Neuronal stem cell (in vitro differentiated cells): Measurements from ENCODE around the gene FIBIN.
"Not testable (repeated sequence)": the region's sequence is repeated elsewhere in the genome, so short reads cannot be mapped to it uniquely, and the experiment has no call there.

Source experiments
- DNase-seq: peaks from one replicate; pipeline ENCODE4 v3.0.0-alpha.2; 2013; ENCODE audit warnings: low spot score
- H2AFZ ChIP-seq: one replicate; pipeline ENCODE4 v1.6.1; 2013; ENCODE audit warnings: mild to moderate bottlenecking, low read length, inconsistent platforms
- H2AK5ac ChIP-seq: 2 replicates; pipeline ENCODE4 v1.6.1; 2013; ENCODE audit warnings: low read depth, mild to moderate bottlenecking, inconsistent platforms, low read length, moderate library complexity, mixed read lengths
- H2BK120ac ChIP-seq: 2 replicates; pipeline ENCODE4 v1.6.1; 2013; ENCODE audit warnings: low read depth, mild to moderate bottlenecking, inconsistent platforms, low read length, moderate library complexity, mixed read lengths
- H2BK12ac ChIP-seq: one replicate; pipeline ENCODE4 v1.6.1; 2013; ENCODE audit warnings: low read length, inconsistent platforms
- H2BK15ac ChIP-seq: 2 replicates; pipeline ENCODE4 v1.6.1; 2013; ENCODE audit warnings: mild to moderate bottlenecking, low read length, inconsistent platforms, mixed read lengths
- H2BK5ac ChIP-seq: one replicate; pipeline ENCODE4 v1.6.1; 2013; ENCODE audit warnings: inconsistent platforms, mild to moderate bottlenecking, low read length, moderate library complexity
- H3K14ac ChIP-seq: one replicate; pipeline ENCODE4 v1.6.1; 2013; ENCODE audit warnings: low read length, inconsistent platforms
- H3K18ac ChIP-seq: 2 replicates; pipeline ENCODE4 v1.6.1; 2013; ENCODE audit warnings: low read length, inconsistent platforms
- H3K23ac ChIP-seq: 2 replicates; pipeline ENCODE4 v1.6.1; 2013; ENCODE audit warnings: low read depth, mild to moderate bottlenecking, mixed read lengths, low read length, inconsistent platforms; ENCODE audit not compliant: poor library complexity
- H3K27ac ChIP-seq: replicated peaks from 3 replicates; pipeline ENCODE4 v1.5.1; 2013; ENCODE audit warnings: low read length, inconsistent platforms
- H3K27me3 ChIP-seq, 3 experiments: 2 replicates each; pipeline ENCODE4 v1.6.1; 2013; ENCODE audit warnings: low read length in 3 of 3, mild to moderate bottlenecking in 2 of 3, inconsistent platforms in 1 of 3, low read depth in 1 of 3, mixed read lengths in 1 of 3, moderate library complexity in 1 of 3; ENCODE audit not compliant: control insufficient read depth in 3 of 3, insufficient read depth in 3 of 3
- H3K36me3 ChIP-seq, 2 donors: replicated peaks in 1 of 2; 2 replicates each; pipeline ENCODE4 v1.6.1; 2013; ENCODE audit warnings: low read length in 2 of 2; ENCODE audit not compliant: control insufficient read depth in 2 of 2, insufficient read depth in 2 of 2
- H3K4ac ChIP-seq: 2 replicates; pipeline ENCODE4 v1.6.1; 2013; ENCODE audit warnings: inconsistent platforms, mild to moderate bottlenecking, low read length, moderate library complexity
- H3K4me1 ChIP-seq, 2 donors: 1 replicate in 1 of 2; 2 replicates in 1 of 2; pipeline ENCODE4 v1.6.1; 2013; ENCODE audit warnings: low read length in 2 of 2, low read depth in 1 of 2; ENCODE audit not compliant: control insufficient read depth in 2 of 2, insufficient read depth in 1 of 2
- H3K4me2 ChIP-seq: one replicate; pipeline ENCODE4 v1.6.1; 2013; ENCODE audit warnings: mild to moderate bottlenecking, low read length, inconsistent platforms; ENCODE audit not compliant: insufficient read depth, poor library complexity, severe bottlenecking
- H3K4me3 ChIP-seq, 2 donors: 2 replicates each; pipeline ENCODE4 v1.5.1; 2013; ENCODE audit warnings: low read length in 2 of 2, mild to moderate bottlenecking in 2 of 2, inconsistent platforms in 1 of 2, moderate library complexity in 1 of 2
- H3K79me1 ChIP-seq: one replicate; pipeline ENCODE4 v1.6.1; 2013; ENCODE audit warnings: low read depth, mild to moderate bottlenecking, inconsistent platforms, low read length, moderate library complexity
- H3K9ac ChIP-seq: one replicate; pipeline ENCODE4 v1.6.1; 2013; ENCODE audit warnings: mild to moderate bottlenecking, low read depth, low read length, inconsistent platforms; ENCODE audit not compliant: poor library complexity
- H3K9me3 ChIP-seq, 2 donors: replicated peaks in 1 of 2; 2 replicates each; pipeline versions ENCODE3 to v1.6.1; 2013; ENCODE audit warnings: low read length in 2 of 2, mild to moderate bottlenecking in 2 of 2, inconsistent platforms in 1 of 2, low read depth in 1 of 2, mixed read lengths in 1 of 2, moderate library complexity in 1 of 2; ENCODE audit not compliant: control insufficient read depth in 2 of 2, insufficient read depth in 1 of 2
- H4K8ac ChIP-seq: one replicate; pipeline ENCODE4 v1.6.1; 2013; ENCODE audit warnings: low read depth, mild to moderate bottlenecking, inconsistent platforms, low read length, moderate library complexity
- H4K91ac ChIP-seq: one replicate; pipeline ENCODE4 v1.6.1; 2013; ENCODE audit warnings: low read length, low read depth, mild to moderate bottlenecking, inconsistent platforms; ENCODE audit not compliant: poor library complexity
- WGBS, 2 donors: extraction: QIAGEN DNeasy Blood & Tissue Kit; methylation state at CpG; one replicate each; pipeline ENCODE4 v1.1.7; 2013; ENCODE audit warnings: missing lambda C conversion rate in 2 of 2, mixed read lengths in 1 of 2; ENCODE audit not compliant: insufficient read length in 2 of 2, insufficient replicate concordance in 1 of 2; ENCODE audit errors: extremely low coverage in 2 of 2; 5-methylcytosine and 5-hydroxymethylcytosine counted together

Gene FIBIN

GRCh38 chr11:26977209-26977608 lies 16.7 kb upstream of the FIBIN start:
- not testable (repeated sequence) for H3K23ac ChIP-seq, H3K14ac ChIP-seq, DNase-seq, H4K8ac ChIP-seq, H2BK15ac ChIP-seq, H3K27ac ChIP-seq, H3K79me1 ChIP-seq, H2AFZ ChIP-seq, H3K4me3 ChIP-seq, H3K9ac ChIP-seq, H3K27me3 ChIP-seq, H3K18ac ChIP-seq, H2BK5ac ChIP-seq, H2BK120ac ChIP-seq, H3K4ac ChIP-seq, H3K36me3 ChIP-seq, H3K9me3 ChIP-seq, H2AK5ac ChIP-seq, H2BK12ac ChIP-seq, H4K91ac ChIP-seq, H3K4me1 ChIP-seq, H3K4me2 ChIP-seq
- no CpG with 5 or more reads among the region's 15 CpGs for WGBS, 2 donors

GRCh38 chr11:26983645-26984044 lies 10.3 kb upstream of the FIBIN start:
- H3K27ac ChIP-seq, result no peak overlapping the region
- peaks cover 0 to 3% of the 10 kb centered on the region in 2 donors for H3K4me1 ChIP-seq
- no peaks in the 10 kb centered on the region for H3K27me3 ChIP-seq
- H2AFZ ChIP-seq, result peak overlapping the region; percentile 73
- H3K9me3 ChIP-seq, result peaks cover 0 to 4% of the 10 kb centered on the region in 2 donors
- H3K36me3 ChIP-seq, result no peaks in the 10 kb centered on the region
- H3K9ac ChIP-seq, result no peak overlapping the region
- no peak overlapping the region for H3K14ac ChIP-seq
- H2BK120ac ChIP-seq, result no peak overlapping the region
- H3K4me3 ChIP-seq, result peak overlapping the region in 1 of 2 donors; percentile 49
- WGBS, 2 donors, result no CpG with 5 or more reads among the region's 6 CpGs
- H3K18ac ChIP-seq, result no peak overlapping the region
- no peaks in the 10 kb centered on the region for H3K79me1 ChIP-seq
- no peak overlapping the region for H3K23ac ChIP-seq
- no peak overlapping the region for H2BK12ac ChIP-seq
- H4K8ac ChIP-seq, result no peak overlapping the region
- no peak overlapping the region for H2BK5ac ChIP-seq
- H3K4ac ChIP-seq, result no peak overlapping the region
- DNase-seq, result no peak
- H3K4me2 ChIP-seq, result no peak overlapping the region
- no peak overlapping the region for H4K91ac ChIP-seq
- no peak overlapping the region for H2BK15ac ChIP-seq
- no peak overlapping the region for H2AK5ac ChIP-seq

GRCh38 chr11:26985470-26985869 lies 8.4 kb upstream of the FIBIN start:
- Histone ChIP-seq H3K4ac (no peak overlapping the region), H3K4me3 (no peak overlapping the region), H3K4me2 (no peak overlapping the region), H2BK12ac (no peak overlapping the region), H3K9me3 (peaks cover 0 to 2% of the 10 kb centered on the region in 2 donors), H2BK120ac (no peak overlapping the region), H2BK15ac (no peak overlapping the region), H3K79me1 (no peaks in the 10 kb centered on the region), H4K91ac (no peak overlapping the region), H3K27me3 (no peaks in the 10 kb centered on the region), H2AK5ac (no peak overlapping the region), H3K27ac (no peak overlapping the region), H3K36me3 (no peaks in the 10 kb centered on the region), H4K8ac (no peak overlapping the region), H3K9ac (no peak overlapping the region), H3K14ac (no peak overlapping the region), H3K18ac (no peak overlapping the region), H2BK5ac (no peak overlapping the region), H3K23ac (no peak overlapping the region), H3K4me1 (peaks cover 0 to 3% of the 10 kb centered on the region in 2 donors), H2AFZ (no peak overlapping the region)
- WGBS, 2 donors, result no CpG with 5 or more reads among the region's 1 CpG
- DNase-seq, result no peak

- H3K79me1 ChIP-seq, result no peaks in the 10 kb centered on the region
- H3K36me3 ChIP-seq, result no peaks in the 10 kb centered on the region
- peaks cover 0 to 3% of the 10 kb centered on the region in 2 donors for H3K4me1 ChIP-seq
- no peak overlapping the region for H2AK5ac ChIP-seq
- H4K91ac ChIP-seq, result no peak overlapping the region
- no peak overlapping the region for H2BK12ac ChIP-seq
- no peak overlapping the region for H2BK120ac ChIP-seq
- H3K4me3 ChIP-seq, result no peak overlapping the region
- no peak overlapping the region for H2BK5ac ChIP-seq
- H3K18ac ChIP-seq, result no peak overlapping the region
- no peak overlapping the region for H2BK15ac ChIP-seq
- peaks cover 0 to 2% of the 10 kb centered on the region in 2 donors for H3K9me3 ChIP-seq
- no peak overlapping the region for H3K4me2 ChIP-seq
- H3K4ac ChIP-seq, result no peak overlapping the region
- no CpG with 5 or more reads among the region's 4 CpGs for WGBS, 2 donors
- H3K14ac ChIP-seq, result no peak overlapping the region
- no peak overlapping the region for H2AFZ ChIP-seq
- no peak for DNase-seq
- no peak overlapping the region for H3K9ac ChIP-seq
- no peak overlapping the region for H3K23ac ChIP-seq
- no peak overlapping the region for H3K27ac ChIP-seq
- no peaks in the 10 kb centered on the region for H3K27me3 ChIP-seq
- no peak overlapping the region for H4K8ac ChIP-seq
Measured at GRCh38 chr11:26985943-26986342, 8.0 kb upstream of the FIBIN start.
